Gastroesophageal sphincter (tissue), 3 donors: ENCODE measurements around the gene CEMIP.

ENCODE experiments used
- CTCF ChIP-seq, 4 experiments: fragments of 200-600 bp in 2 of 4; fragments of 450-650 bp in 2 of 4; sonication (generic) in 1 of 4; IDR thresholded peaks; one replicate each; pipeline ENCODE4 v1.5.1; 2017 to 2019; ENCODE audit warnings: antibody characterized with exemption in 4 of 4, mild to moderate bottlenecking in 2 of 4, moderate library complexity in 2 of 4
- EP300 ChIP-seq: sonication (generic); formaldehyde crosslinking; IDR thresholded peaks from one replicate; pipeline ENCODE4 v1.6.1; 2017; ENCODE audit warnings: antibody characterized with exemption, mild to moderate bottlenecking
- POLR2AphosphoS5 ChIP-seq: sonication (generic); formaldehyde crosslinking; IDR thresholded peaks from one replicate; pipeline ENCODE4 v1.6.1; 2017; ENCODE audit warnings: antibody characterized with exemption

GRCh38 chr15:80846031-80846815 lies 67.1 kb downstream of the CEMIP start:
- TF ChIP-seq CTCF (IDR thresholded peaks at IDR 0.05) (no peak), POLR2AphosphoS5 (no peak), EP300 (no peak)
